GM18907 (cell line): Measurements from ENCODE around the gene HECTD4.
"Not testable (repeated sequence)": the region's sequence is repeated elsewhere in the genome, so short reads cannot be mapped to it uniquely, and the experiment has no call there.

Source experiments
- ATAC-seq: cut with Tn5 transposase; IDR thresholded peaks from one replicate; pipeline ENCODE4 v1.9.1; 2021; ENCODE audit warnings: mild to moderate bottlenecking, moderate library complexity; ENCODE audit not compliant: unreplicated experiment

The HECTD4 gene

GRCh38 chr12:112275836-112276235 lies 106.4 kb downstream of the HECTD4 start:
- ATAC-seq, result no peak

- ATAC-seq, result no peak
Observed at GRCh38 chr12:112275207-112275606, 107.0 kb downstream of the HECTD4 start.

DNA sequence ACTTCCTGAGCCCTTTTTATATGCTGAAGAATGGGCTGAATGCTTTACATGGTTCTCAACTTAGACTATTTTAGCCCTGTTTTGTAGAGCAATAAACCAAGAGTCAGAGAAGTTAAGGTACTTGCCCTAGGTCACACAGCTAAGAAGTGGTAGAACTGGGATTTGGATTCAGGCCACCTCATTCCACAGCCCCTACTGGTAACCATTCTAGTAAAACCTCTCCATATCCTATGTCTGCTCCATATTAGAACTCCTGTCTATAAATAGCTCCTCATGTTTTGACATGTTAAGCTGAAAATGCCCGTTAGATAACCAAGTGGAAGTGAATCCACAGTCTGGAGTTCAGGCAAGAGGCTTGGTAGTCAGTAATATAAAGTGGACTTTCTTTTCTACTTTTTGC lies 111.6 kb downstream of the HECTD4 start:
- ATAC-seq, result no peak

GRCh38 chr12:112266473-112266872 lies 115.8 kb downstream of the HECTD4 start:
- no peak for ATAC-seq

GRCh38 chr12:112261559-112261958 lies 120.7 kb downstream of the HECTD4 start:
- no peak for ATAC-seq

- no peak for ATAC-seq
Observed at GRCh38 chr12:112258926-112259325, 123.3 kb downstream of the HECTD4 start.

- ATAC-seq, result no peak
Observed at GRCh38 chr12:112256780-112257179, 125.5 kb downstream of the HECTD4 start.

GRCh38 chr12:112252184-112252583 lies 130.0 kb downstream of the HECTD4 start:
- ATAC-seq, result no peak

DNA sequence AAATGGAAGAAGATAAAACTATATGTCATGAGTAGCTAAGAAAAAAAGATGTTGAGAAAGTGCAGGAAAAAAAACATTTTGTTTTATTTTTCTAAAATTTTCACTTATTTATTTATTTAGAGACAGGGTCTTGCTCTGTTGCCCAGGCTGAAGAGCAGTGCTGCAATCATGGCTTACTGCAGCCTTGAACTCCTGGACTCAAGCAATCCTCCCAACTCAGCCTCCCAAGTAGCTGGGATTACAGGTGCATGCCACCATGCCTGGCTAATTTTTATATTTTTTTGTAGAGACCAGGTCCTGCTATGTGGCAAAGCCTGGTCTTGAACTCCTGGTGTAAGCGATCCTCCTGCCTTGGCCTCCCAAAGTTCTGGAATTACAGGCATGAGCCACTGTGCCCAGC lies 137.3 kb downstream of the HECTD4 start:
- ATAC-seq, result not testable (repeated sequence)

- no peak for ATAC-seq
Observed at GRCh38 chr12:112243255-112244110, 138.7 kb downstream of the HECTD4 start.

- ATAC-seq, result no peak
Observed at GRCh38 chr12:112241176-112241575, 141.1 kb downstream of the HECTD4 start.

GRCh38 chr12:112239881-112240280 lies 142.3 kb downstream of the HECTD4 start:
- no peak for ATAC-seq

GRCh38 chr12:112239020-112239419 lies 143.2 kb downstream of the HECTD4 start:
- ATAC-seq, result no peak

DNA sequence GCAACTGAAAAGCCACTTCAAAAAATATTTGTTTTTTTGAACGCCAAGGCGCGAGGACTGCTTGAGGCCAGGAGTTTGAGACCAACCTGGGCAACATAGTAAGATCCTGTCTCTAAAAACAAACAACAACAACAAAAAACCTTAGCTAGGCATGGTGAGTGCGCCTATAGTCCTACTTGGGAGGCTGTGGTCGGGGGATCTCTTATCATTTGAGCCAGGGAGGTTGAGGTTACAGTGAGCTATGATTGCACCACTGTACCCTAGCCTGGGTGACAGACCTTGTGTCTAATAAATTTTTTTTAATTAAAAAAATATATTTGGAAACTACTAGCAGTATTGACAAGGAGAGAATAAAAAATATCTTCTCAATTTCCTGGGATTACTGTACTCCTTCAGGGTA lies 143.8 kb downstream of the HECTD4 start:
- no peak for ATAC-seq

GRCh38 chr12:112236786-112237185 lies 145.4 kb downstream of the HECTD4 start:
- no peak for ATAC-seq

- ATAC-seq, result no peak
Observed at GRCh38 chr12:112236386-112236785, 145.8 kb downstream of the HECTD4 start.

- ATAC-seq, result no peak
Observed at GRCh38 chr12:112234303-112234702, 147.9 kb downstream of the HECTD4 start.

DNA sequence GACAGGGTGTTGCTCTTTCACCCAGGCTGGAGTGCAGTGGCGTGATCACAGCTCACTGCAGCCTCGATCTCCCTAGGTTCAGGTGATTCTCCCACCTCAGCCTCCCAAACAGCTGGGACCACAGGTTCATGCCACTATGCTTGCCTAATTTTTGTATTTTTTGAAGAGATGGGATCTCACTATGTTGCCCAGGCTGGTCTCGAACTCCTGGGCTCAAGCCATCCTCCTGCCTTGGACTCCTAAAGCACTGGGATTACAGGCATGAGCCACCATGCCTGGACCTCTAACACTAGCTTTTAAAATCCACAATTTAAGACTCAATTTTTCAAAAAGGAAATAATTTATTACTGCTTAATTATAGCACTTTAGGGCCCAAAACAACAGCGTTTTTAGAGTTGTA lies 149.0 kb downstream of the HECTD4 start:
- ATAC-seq, result no peak

DNA sequence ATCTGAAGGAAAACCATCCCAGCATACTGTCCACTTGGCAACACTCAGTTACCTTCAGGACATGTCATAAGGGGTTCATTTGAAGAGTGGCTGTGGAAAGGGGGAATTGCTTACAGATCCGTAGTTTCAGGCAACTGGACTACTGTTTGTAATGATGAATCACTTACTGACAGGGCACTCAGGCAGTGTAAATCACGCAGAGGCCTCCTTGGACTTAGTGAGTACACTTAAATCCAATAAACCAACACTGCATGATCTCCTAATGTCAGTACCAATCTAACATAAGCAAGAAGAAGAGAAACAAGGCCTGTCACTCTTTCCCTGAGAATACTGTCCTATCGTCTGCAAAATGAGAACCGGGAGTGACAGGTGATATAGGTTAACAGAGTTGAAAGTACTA lies 152.1 kb downstream of the HECTD4 start:
- no peak for ATAC-seq

GRCh38 chr12:112226768-112227167 lies 155.5 kb downstream of the HECTD4 start:
- ATAC-seq, result no peak

DNA sequence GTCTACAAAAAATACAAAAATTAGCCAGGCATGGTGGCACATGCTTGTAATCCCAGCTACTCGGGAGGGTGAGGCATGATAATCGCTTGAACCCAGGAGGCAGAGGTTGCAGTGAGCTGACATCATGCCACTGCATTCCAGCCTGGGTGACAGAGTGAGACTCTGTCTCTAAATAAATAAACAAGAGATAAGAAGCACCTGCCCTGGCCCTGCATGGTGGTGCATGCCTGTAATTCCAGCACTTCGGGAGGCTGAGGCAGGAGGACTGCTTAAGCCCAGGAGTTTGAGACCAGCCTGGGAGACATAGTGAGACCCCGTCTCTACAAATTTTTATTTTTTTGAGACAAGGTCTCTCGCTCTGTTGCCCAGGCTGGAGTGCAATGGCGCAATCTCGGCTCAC lies 161.6 kb downstream of the HECTD4 start:
- ATAC-seq, result not testable (repeated sequence)

DNA sequence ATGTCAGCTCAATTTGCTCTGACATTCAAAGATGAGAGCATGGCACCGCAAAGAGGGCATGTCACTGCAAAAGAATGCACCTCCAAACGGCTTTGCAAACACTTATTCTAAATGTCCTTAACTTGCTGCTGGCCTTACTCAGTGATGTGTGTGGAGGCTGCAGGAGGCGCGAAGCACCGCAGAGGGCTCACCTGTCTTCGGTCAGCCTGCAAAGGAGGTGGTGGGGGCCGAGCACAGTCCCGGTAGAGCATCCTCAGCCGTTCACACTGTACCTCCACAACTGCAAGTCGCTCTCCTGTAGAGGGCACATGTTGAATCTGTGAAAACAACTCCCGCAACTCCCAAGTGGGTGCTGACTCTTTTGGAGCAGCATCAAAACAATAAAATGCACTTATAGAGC lies 163.0 kb downstream of the HECTD4 start:
- ATAC-seq, result no peak

DNA sequence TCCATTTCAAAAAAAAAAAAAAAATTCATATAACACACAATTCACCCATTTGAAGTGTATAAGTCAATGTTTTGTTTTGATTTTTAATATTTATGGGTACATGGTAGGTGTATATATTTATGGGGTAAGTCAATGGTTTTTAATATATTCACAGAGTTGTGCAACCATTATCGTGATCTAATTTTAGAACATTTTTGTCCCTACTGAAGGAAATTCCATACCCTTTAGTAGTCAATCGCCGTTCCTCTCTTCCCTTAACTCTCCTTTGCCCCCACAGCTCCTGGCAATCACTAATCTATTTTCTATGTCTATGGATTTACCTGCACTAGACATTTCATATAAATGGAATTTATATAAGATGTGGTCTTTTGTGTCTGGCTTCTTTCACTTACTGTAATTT lies 164.1 kb downstream of the HECTD4 start:
- no peak for ATAC-seq
